PC-9 (cell line): ENCODE results near the gene CABCOCO1.

Experiments
- EZH2 ChIP-seq: fragments of 200-600 bp; sonication (generic); IDR thresholded peaks from 2 replicates; pipeline ENCODE4 v1.8.0; 2017; ENCODE audit warnings: antibody characterized with exemption, low read depth
- TF ChIP-seq, protein P1 (sequence below): fragments of 200-600 bp; sonication (generic); conservative IDR thresholded peaks from 2 replicates; pipeline ENCODE4 v1.6.1; 2017; ENCODE audit warnings: mixed run types, antibody characterized with exemption, mild to moderate bottlenecking, moderate library complexity

DNA sequence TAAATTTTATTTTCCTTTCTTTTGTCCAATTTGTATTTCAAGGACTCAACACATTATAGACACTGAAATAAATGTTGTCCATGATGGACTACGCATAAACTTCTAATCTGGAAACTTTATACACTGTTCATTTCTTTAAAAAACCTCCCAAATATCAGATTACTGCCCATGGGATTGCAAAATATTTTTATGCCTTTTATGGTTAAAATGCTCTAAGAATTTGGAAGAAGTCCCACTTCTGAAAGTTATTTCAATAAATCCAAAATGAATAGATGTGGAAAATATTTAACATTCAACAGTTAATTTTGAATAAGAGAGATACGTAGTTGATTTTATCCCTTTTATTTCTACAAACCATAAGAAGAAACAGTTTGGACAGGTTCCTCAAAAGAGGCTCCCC is 46.1 kb downstream of the CABCOCO1 start:
- TF ChIP-seq, protein P1, sequence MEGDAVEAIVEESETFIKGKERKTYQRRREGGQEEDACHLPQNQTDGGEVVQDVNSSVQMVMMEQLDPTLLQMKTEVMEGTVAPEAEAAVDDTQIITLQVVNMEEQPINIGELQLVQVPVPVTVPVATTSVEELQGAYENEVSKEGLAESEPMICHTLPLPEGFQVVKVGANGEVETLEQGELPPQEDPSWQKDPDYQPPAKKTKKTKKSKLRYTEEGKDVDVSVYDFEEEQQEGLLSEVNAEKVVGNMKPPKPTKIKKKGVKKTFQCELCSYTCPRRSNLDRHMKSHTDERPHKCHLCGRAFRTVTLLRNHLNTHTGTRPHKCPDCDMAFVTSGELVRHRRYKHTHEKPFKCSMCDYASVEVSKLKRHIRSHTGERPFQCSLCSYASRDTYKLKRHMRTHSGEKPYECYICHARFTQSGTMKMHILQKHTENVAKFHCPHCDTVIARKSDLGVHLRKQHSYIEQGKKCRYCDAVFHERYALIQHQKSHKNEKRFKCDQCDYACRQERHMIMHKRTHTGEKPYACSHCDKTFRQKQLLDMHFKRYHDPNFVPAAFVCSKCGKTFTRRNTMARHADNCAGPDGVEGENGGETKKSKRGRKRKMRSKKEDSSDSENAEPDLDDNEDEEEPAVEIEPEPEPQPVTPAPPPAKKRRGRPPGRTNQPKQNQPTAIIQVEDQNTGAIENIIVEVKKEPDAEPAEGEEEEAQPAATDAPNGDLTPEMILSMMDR = no peak
- no peak for TF ChIP-seq EZH2
